Measurements from ENCODE around the gene SGO2.

The SGO2 gene

DNA sequence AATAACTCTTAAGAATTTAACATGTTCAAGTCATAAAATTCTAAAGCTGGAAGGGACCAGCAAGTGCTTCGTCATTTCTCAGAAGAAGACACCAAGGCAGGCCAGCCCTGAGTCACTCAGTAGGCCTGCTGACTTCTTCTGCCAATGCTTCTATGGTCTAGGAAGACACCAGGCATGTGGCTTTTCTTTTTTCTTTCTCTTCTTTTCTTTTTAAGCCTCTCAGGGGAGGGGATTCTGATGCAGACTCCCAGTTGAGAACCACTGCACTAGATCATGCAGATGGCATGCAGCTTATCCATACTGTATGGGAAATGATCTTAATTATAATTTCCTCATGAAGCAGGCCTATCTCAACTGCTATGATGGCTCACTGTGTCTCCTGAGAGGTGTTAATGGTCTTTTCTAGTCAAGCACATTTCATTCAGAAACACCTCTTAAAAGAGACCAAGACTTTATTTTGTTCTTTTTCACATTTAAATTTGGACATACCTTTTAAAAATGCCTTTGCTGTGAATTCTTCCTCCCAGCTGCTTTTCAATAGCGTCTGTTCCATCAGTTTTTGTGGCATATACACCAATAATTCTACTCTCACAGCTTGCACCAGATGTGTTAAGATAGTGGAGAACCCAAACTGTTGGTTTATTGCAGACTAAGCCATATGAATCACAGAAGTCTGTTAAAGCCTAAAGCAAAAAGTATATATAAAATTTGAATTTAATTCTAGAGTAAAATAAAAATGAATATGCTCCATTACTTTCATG is 27.4 kb upstream of the SGO2 start:
- no peak for DNase-seq (ENCODE audit: low read depth)
- no peak overlapping the region for H3K4me3 ChIP-seq (ENCODE audit: low read length)
- TF ChIP-seq, protein P1, sequence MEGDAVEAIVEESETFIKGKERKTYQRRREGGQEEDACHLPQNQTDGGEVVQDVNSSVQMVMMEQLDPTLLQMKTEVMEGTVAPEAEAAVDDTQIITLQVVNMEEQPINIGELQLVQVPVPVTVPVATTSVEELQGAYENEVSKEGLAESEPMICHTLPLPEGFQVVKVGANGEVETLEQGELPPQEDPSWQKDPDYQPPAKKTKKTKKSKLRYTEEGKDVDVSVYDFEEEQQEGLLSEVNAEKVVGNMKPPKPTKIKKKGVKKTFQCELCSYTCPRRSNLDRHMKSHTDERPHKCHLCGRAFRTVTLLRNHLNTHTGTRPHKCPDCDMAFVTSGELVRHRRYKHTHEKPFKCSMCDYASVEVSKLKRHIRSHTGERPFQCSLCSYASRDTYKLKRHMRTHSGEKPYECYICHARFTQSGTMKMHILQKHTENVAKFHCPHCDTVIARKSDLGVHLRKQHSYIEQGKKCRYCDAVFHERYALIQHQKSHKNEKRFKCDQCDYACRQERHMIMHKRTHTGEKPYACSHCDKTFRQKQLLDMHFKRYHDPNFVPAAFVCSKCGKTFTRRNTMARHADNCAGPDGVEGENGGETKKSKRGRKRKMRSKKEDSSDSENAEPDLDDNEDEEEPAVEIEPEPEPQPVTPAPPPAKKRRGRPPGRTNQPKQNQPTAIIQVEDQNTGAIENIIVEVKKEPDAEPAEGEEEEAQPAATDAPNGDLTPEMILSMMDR (conservative IDR thresholded peaks at IDR 0.05; ENCODE audit: low read depth, low read length) = no peak

DNA sequence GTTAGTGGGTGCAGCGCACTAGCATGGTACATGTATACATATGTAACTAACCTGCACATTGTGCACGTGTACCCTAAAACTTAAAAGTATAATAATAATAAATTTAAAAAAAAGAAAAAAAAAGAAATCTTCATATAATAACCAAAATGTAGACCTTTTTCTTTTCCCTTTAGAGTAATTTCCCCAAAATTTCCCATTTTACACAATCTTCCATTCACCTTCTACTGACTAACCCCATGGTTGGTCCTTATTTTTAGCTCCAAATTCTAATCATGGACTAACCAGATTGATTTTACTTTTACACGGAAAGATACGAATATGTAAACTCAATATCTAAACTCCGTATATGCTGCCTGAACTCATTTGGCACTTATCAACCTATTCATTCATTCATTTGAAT is 23.8 kb upstream of the SGO2 start:
- H3K4me3 ChIP-seq (ENCODE audit: low read length) = no peak overlapping the region
- DNase-seq (ENCODE audit: low read depth) = no peak
- TF ChIP-seq, protein P1 (conservative IDR thresholded peaks at IDR 0.05; ENCODE audit: low read depth, low read length) = no peak

DNA sequence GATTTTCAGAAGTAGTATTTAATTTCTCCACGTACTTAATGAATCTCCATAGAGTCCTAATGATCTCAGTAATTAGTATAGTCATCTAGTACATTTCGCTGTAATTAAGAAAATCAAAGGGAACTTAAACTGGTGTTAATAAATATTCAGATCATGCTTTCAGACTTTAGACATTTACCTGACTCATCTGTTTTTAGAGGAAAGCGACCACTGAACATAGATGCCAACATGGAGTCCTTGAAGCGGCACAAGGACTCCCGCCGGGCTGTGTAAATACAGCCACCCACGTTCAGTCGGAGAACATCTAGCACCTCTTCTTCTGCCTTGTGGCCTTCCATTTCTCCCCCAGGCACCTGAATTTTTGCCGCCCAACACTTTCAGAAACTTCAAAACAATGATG is 19.3 kb upstream of the SGO2 start:
- no peak for DNase-seq (ENCODE audit: low read depth)
- H3K4me3 ChIP-seq (ENCODE audit: low read length) = no peak overlapping the region
- TF ChIP-seq, protein P1 (conservative IDR thresholded peaks at IDR 0.05; ENCODE audit: low read depth, low read length) = no peak

DNA sequence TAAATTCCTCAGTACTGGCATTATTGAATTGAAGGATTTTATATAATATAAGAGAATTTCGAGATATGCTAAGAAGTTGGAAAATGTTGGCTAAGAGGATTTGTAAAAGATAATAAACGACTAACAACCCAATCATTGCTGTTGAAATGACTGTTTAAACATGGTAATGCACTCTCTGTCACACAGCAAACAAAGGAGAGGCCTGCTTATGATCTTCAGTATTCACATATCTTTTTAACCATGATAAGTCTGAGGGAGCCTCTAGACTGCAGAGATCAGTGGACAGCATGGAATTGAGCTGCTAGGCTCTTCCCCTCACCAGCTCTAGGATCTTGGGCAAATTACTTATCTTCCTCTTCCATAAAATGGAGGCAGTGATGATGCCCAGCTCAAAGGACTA is 18.8 kb upstream of the SGO2 start:
- TF ChIP-seq, protein P1 (conservative IDR thresholded peaks at IDR 0.05; ENCODE audit: low read depth, low read length) = no peak
- DNase-seq (ENCODE audit: low read depth) = no peak
- H3K4me3 ChIP-seq (ENCODE audit: low read length) = no peak overlapping the region

DNA sequence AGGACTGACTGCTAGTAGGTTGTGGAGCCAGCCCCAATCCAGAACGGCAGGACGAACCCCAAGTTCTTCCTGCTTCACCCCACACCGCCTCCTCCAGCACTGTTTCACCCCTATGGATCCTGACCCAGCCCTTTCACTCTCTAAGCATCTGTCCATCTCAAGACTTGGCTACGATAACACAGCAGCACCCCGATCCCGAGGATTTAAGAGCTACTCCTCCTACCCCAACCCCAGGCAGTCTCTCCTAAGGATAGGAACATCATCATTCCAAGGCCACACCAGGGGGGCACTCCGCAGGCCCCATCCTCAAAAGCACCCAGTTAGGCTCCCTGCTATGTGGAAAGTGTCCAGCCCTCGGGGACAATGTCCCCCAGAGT is 16.8 kb upstream of the SGO2 start:
- DNase-seq (ENCODE audit: low read depth) = no peak
- TF ChIP-seq, protein P1 (conservative IDR thresholded peaks at IDR 0.05; ENCODE audit: low read depth, low read length) = no peak
- H3K4me3 ChIP-seq (ENCODE audit: low read length) = peak overlapping the region; percentile 77

DNA sequence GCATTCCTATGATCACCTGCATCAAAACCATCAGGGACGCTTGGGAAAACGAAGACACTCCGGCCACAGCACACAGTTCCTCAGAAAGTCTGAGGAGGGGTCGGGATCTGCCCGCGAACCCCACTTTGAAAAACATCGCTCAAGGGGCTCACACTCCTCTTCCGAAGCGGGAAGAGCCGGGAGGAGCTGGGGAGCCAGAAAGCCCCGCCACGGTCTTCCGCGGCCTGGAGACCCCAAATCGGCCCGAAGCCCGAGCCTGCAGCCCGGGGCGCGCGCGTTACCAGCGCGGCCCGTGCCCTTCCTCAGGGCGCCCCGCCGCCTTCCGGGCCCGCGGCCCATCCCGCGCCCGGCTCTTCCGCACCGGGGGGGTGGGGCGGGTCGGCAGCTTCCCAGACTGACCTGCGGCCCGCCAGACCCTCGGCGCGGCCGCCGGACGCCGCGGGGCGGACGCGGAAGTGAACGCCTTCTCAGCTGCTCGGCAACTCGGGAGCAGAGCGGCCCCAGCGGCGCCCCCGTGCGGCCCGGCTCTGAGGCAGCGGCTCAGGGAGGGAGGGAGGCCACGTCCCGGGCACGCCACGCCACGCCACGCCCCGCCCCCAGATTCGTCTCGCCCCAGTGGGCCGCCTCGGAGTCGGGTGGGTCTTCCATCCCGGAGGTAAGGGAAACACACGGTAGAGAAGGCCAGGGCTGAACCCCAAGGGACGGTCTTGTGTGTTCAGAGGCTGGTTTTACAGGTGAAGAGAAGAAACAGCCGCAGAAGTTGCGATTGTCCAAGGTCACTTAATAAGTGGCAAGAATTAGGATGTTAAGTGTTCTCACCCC is 16.2 kb upstream of the SGO2 start, which contains the start of gene KCTD18:
Gene KCTD18, minus strand, starts transcription at position 457 of the 822 bp plus-strand sequence. CDS start 3,052 bp downstream, outside the sequence.
- H3K4me3 ChIP-seq (ENCODE audit: low read length) = peak within 1 kb of the TSS; percentile 77
- DNase-seq (ENCODE audit: low read depth) = peak; percentile 43
- TF ChIP-seq, protein P1 (conservative IDR thresholded peaks at IDR 0.05; ENCODE audit: low read depth, low read length) = peak; percentile 70

All from retinal pigment epithelial cell (primary cell).